HepG2 (cell line): ENCODE data around the gene SIRT7. TPM values are rescaled to one million over a fixed set of nuclear protein-coding genes. Genes with fewer than 3 reads are reported as not detected.

Experiments
- ARID3A ChIP-seq: IDR thresholded peaks from 2 replicates; pipeline ENCODE4 v1.6.1; 2012; ENCODE audit warnings: low read depth, low read length, improper control_type of control experiment
- ETV6 ChIP-seq: sonication (generic); formaldehyde crosslinking; conservative IDR thresholded peaks from 2 replicates; pipeline ENCODE4 v1.4.0; 2020; ENCODE audit warnings: missing genetic modification reagents
- HOXA7 ChIP-seq: sonication (generic); formaldehyde crosslinking; IDR thresholded peaks from 2 replicates; pipeline ENCODE4 v1.8.1; 2022; ENCODE audit warnings: mild to moderate bottlenecking, missing genetic modification reagents, moderate library complexity
- KAT2B ChIP-seq: fragments of 150-350 bp; IDR thresholded peaks from 2 replicates; pipeline ENCODE4 v1.6.1; 2014; ENCODE audit warnings: low read depth, low read length, borderline replicate concordance
- RXRB ChIP-seq: IDR thresholded peaks from 2 replicates; pipeline ENCODE4 v1.6.1; 2016; ENCODE audit warnings: borderline replicate concordance, missing genetic modification reagents, missing compliant biosample characterization
- SALL2 ChIP-seq: sonication (generic); formaldehyde crosslinking; IDR thresholded peaks from 2 replicates; pipeline ENCODE4 v1.8.1; 2023; ENCODE audit warnings: mild to moderate bottlenecking, missing genetic modification reagents, inconsistent platforms
- SIX4 ChIP-seq: sonication (generic); formaldehyde crosslinking; IDR thresholded peaks from 2 replicates; pipeline ENCODE4 v1.4.0; 2020; ENCODE audit warnings: missing genetic modification reagents
- TAF1 ChIP-seq: sonication (generic); formaldehyde crosslinking; IDR thresholded peaks from 2 replicates; pipeline ENCODE4 v1.4.0; 2020; ENCODE audit warnings: missing genetic modification reagents
- TEAD3 ChIP-seq: optimal IDR thresholded peaks from 2 replicates; pipeline ENCODE3; 2016; ENCODE audit warnings: borderline replicate concordance
- TFAP4 ChIP-seq: sonication (generic); IDR thresholded peaks from 2 replicates; pipeline ENCODE4 v1.6.1; 2016; ENCODE audit warnings: low read depth, borderline replicate concordance
- TGIF2 ChIP-seq: IDR thresholded peaks from 2 replicates; pipeline ENCODE4 v1.6.1; 2016; ENCODE audit warnings: control low read depth, missing compliant biosample characterization
- ZNF138 ChIP-seq: sonication (generic); formaldehyde crosslinking; IDR thresholded peaks from 2 replicates; pipeline ENCODE4 v1.5.0; 2020; ENCODE audit warnings: mild to moderate bottlenecking, low read depth, missing genetic modification reagents
- ZNF207 ChIP-seq: fragments of 450-650 bp; IDR thresholded peaks from 2 replicates; pipeline ENCODE4 v1.6.1; 2016; ENCODE audit warnings: antibody characterized with exemption, borderline replicate concordance
- ZNF556 ChIP-seq: sonication (generic); formaldehyde crosslinking; IDR thresholded peaks from 2 replicates; pipeline ENCODE4 v1.4.0; 2020; ENCODE audit warnings: mild to moderate bottlenecking, missing genetic modification reagents, borderline replicate concordance
- ZNF580 ChIP-seq: IDR thresholded peaks from 2 replicates; pipeline ENCODE4 v1.6.1; 2016; ENCODE audit warnings: low read depth, borderline replicate concordance
- ZNF598 ChIP-seq: sonication (generic); formaldehyde crosslinking; IDR thresholded peaks from 2 replicates; pipeline ENCODE4 v1.5.1; 2020; ENCODE audit warnings: mild to moderate bottlenecking, missing genetic modification reagents, borderline replicate concordance
- polyA plus RNA-seq, 8 experiments: library from polyadenylated mRNA; depleted of rRNA in 3 of 8; stranded (reverse) in 7 of 8; unstranded in 1 of 8; fragments of >200 nt; fragmentation: Illumina TruSeq in 4 of 8; extraction: Trizol in 4 of 8; gene quantifications; 2 replicates each; pipeline versions ENCODE4 v1.2.1 to v1.2.3, GENCODE V29; 2011 to 2016; ENCODE audit warnings: low read depth in 4 of 8, missing spikeins in 1 of 8, mixed read lengths in 1 of 8; ENCODE audit not compliant: insufficient read depth in 1 of 8
- total RNA-seq, 5 experiments: library from RNA; depleted of rRNA; stranded (reverse); fragments of >200 nt; fragmentation: Illumina TruSeq; extraction: Trizol; gene quantifications; 2 replicates each; pipeline ENCODE4 v1.2.3, GENCODE V29; 2016; ENCODE audit warnings: low read depth in 1 of 5
- TF ChIP-seq, protein P1 (sequence below): IDR thresholded peaks from 2 replicates; pipeline ENCODE4 v1.6.1; 2016
- TF ChIP-seq, protein P2 (sequence below): IDR thresholded peaks from 2 replicates; pipeline ENCODE4 v1.6.1; 2016; ENCODE audit warnings: missing genetic modification reagents, missing compliant biosample characterization
- TF ChIP-seq, protein P3 (sequence below): sonication (generic); formaldehyde crosslinking; IDR thresholded peaks from 2 replicates; pipeline ENCODE4 v1.4.0; 2020; ENCODE audit warnings: missing genetic modification reagents
- TF ChIP-seq, protein P4 (sequence below): sonication (generic); formaldehyde crosslinking; IDR thresholded peaks from 2 replicates; pipeline ENCODE4 v1.5.1; 2020; ENCODE audit warnings: missing genetic modification reagents, mild to moderate bottlenecking, borderline replicate concordance

SIRT7 gene
- total and polyA plus RNA-seq, 2 of the 13 experiments (the other 11 are each of a cell fraction or from before 2014, with no cell fraction given), result 8.3 to 24.8 TPM

GRCh38 chr17:81909966-81910839, 7.8 kb downstream of the SIRT7 start (continued):
- TF ChIP-seq, protein P1, sequence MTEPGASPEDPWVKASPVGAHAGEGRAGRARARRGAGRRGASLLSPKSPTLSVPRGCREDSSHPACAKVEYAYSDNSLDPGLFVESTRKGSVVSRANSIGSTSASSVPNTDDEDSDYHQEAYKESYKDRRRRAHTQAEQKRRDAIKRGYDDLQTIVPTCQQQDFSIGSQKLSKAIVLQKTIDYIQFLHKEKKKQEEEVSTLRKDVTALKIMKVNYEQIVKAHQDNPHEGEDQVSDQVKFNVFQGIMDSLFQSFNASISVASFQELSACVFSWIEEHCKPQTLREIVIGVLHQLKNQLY (CRISPR knock-in tag), result peak; percentile 99
- no peak; the same call in 1 of the 2 replicates for TF ChIP-seq ZNF598 (CRISPR knock-in tag)
- peak; percentile 80 for TF ChIP-seq TAF1 (CRISPR knock-in tag)
- TF ChIP-seq, protein P2, sequence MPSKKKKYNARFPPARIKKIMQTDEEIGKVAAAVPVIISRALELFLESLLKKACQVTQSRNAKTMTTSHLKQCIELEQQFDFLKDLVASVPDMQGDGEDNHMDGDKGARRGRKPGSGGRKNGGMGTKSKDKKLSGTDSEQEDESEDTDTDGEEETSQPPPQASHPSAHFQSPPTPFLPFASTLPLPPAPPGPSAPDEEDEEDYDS (CRISPR knock-in tag), result peak; percentile 46
- TF ChIP-seq HOXA7 (CRISPR knock-in tag), result no peak
- no peak for TF ChIP-seq ZNF207
- 0 out of 2 replicates have a peak, but pooled peaks have one; percentile 4 for TF ChIP-seq ZNF138
- TF ChIP-seq ETV6, result no peak
- TF ChIP-seq, protein P3, sequence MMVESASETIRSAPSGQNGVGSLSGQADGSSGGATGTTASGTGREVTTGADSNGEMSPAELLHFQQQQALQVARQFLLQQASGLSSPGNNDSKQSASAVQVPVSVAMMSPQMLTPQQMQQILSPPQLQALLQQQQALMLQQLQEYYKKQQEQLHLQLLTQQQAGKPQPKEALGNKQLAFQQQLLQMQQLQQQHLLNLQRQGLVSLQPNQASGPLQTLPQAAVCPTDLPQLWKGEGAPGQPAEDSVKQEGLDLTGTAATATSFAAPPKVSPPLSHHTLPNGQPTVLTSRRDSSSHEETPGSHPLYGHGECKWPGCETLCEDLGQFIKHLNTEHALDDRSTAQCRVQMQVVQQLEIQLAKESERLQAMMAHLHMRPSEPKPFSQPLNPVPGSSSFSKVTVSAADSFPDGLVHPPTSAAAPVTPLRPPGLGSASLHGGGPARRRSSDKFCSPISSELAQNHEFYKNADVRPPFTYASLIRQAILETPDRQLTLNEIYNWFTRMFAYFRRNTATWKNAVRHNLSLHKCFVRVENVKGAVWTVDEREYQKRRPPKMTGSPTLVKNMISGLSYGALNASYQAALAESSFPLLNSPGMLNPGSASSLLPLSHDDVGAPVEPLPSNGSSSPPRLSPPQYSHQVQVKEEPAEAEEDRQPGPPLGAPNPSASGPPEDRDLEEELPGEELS (CRISPR knock-in tag), result peak; percentile 85
- TF ChIP-seq TEAD3 (CRISPR knock-in tag), result peak; percentile 97
- no peak for TF ChIP-seq ARID3A
- TF ChIP-seq TFAP4, result peak; percentile 29
- TF ChIP-seq SALL2 (CRISPR knock-in tag), result peak; percentile 43; the same call in 1 of the 2 replicates
- peak; percentile 91 for TF ChIP-seq RXRB (CRISPR knock-in tag)
- TF ChIP-seq ZNF580, result no peak; the same call in 1 of the 2 replicates
- no peak for TF ChIP-seq KAT2B
- peak; percentile 89 for TF ChIP-seq TGIF2 (CRISPR knock-in tag)
- peak; percentile 74 for TF ChIP-seq ZNF556 (CRISPR knock-in tag)
- TF ChIP-seq SIX4 (CRISPR knock-in tag), result no peak
- TF ChIP-seq, protein P4, sequence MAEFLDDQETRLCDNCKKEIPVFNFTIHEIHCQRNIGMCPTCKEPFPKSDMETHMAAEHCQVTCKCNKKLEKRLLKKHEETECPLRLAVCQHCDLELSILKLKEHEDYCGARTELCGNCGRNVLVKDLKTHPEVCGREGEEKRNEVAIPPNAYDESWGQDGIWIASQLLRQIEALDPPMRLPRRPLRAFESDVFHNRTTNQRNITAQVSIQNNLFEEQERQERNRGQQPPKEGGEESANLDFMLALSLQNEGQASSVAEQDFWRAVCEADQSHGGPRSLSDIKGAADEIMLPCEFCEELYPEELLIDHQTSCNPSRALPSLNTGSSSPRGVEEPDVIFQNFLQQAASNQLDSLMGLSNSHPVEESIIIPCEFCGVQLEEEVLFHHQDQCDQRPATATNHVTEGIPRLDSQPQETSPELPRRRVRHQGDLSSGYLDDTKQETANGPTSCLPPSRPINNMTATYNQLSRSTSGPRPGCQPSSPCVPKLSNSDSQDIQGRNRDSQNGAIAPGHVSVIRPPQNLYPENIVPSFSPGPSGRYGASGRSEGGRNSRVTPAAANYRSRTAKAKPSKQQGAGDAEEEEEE (CRISPR knock-in tag), result no peak; the same call in 1 of the 2 replicates
